Parathyroid adenoma (tissue), 2 donors: ENCODE measurements around the gene ACOT7.

Experiments
- H2AFZ ChIP-seq: fragments of 300-600 bp; sonication (generic); one replicate; pipeline ENCODE4 v1.7.0; 2017; ENCODE audit warnings: antibody characterized with exemption, mild to moderate bottlenecking
- H3K27ac ChIP-seq: fragments of 300-600 bp; sonication (generic); one replicate; pipeline ENCODE4 v1.7.0; 2017
- H3K27me3 ChIP-seq: fragments of 300-600 bp; sonication (generic); one replicate; pipeline ENCODE4 v1.7.0; 2017; ENCODE audit warnings: low read length; ENCODE audit not compliant: control insufficient read depth, insufficient read depth
- H3K36me3 ChIP-seq: fragments of 300-600 bp; sonication (generic); one replicate; pipeline ENCODE4 v1.7.0; 2017; ENCODE audit warnings: low read length; ENCODE audit not compliant: control insufficient read depth, insufficient read depth
- H3K4me1 ChIP-seq: fragments of 300-600 bp; sonication (generic); one replicate; pipeline ENCODE4 v1.7.0; 2017; ENCODE audit warnings: control low read depth
- H3K4me2 ChIP-seq: fragments of 300-600 bp; sonication (generic); one replicate; pipeline ENCODE4 v1.7.0; 2017; ENCODE audit warnings: low read length
- H3K4me3 ChIP-seq: fragments of 300-600 bp; sonication (generic); one replicate; pipeline ENCODE4 v1.7.0; 2017; ENCODE audit warnings: low read depth, low read length
- H3K79me2 ChIP-seq: fragments of 300-600 bp; sonication (generic); one replicate; pipeline ENCODE4 v1.7.0; 2017; ENCODE audit warnings: control low read depth
- H3K9ac ChIP-seq: fragments of 300-600 bp; sonication (generic); one replicate; pipeline ENCODE4 v1.7.0; 2017; ENCODE audit warnings: mild to moderate bottlenecking
- H3K9me3 ChIP-seq: fragments of 300-600 bp; sonication (generic); one replicate; pipeline ENCODE4 v1.7.0; 2017; ENCODE audit warnings: low read length; ENCODE audit not compliant: control insufficient read depth
- CTCF ChIP-seq: fragments of 300-600 bp; sonication (generic); IDR thresholded peaks from one replicate; pipeline ENCODE4 v1.7.0; 2017; ENCODE audit warnings: antibody characterized with exemption, mild to moderate bottlenecking
- donor health status: primary hyperparathyroidism.

The ACOT7 gene

GRCh38 chr1:6359216-6360116 lies 34.1 kb downstream of the ACOT7 start:
- TF ChIP-seq CTCF, result no peak
- Histone ChIP-seq H3K9ac (no peak overlapping the region), H3K4me3 (no peak overlapping the region)

GRCh38 chr1:6358757-6359201 lies 34.8 kb downstream of the ACOT7 start:
- TF ChIP-seq CTCF, result no peak
- Histone ChIP-seq H3K9me3 (no peaks in the 10 kb centered on the region), H3K79me2 (no peaks in the 10 kb centered on the region), H3K4me1 (peaks cover 27% of the 10 kb centered on the region), H2AFZ (peak overlapping the region; percentile 52), H3K27me3 (no peaks in the 10 kb centered on the region), H3K27ac (peak overlapping the region; percentile 59), H3K36me3 (no peaks in the 10 kb centered on the region), H3K9ac (no peak overlapping the region), H3K4me3 (no peak overlapping the region), H3K4me2 (no peak overlapping the region)

More at GRCh38 chr1:6359216-6360116, 34.1 kb downstream of the ACOT7 start:
- no peaks in the 10 kb centered on the region for H3K79me2 ChIP-seq
- H3K4me1 ChIP-seq, result peaks cover 23% of the 10 kb centered on the region
- H3K4me2 ChIP-seq, result peak overlapping the region; percentile 7
- H3K9me3 ChIP-seq, result no peaks in the 10 kb centered on the region
- no peaks in the 10 kb centered on the region for H3K27me3 ChIP-seq
- no peaks in the 10 kb centered on the region for H3K36me3 ChIP-seq
- peak overlapping the region; percentile 52 for H2AFZ ChIP-seq
- peak overlapping the region; percentile 59 for H3K27ac ChIP-seq

GRCh38 chr1:6358144-6358624 lies 35.4 kb downstream of the ACOT7 start:
- peak overlapping the region; percentile 52 for H2AFZ ChIP-seq
- no peak overlapping the region for H3K9ac ChIP-seq
- peak overlapping the region; percentile 59 for H3K27ac ChIP-seq
- H3K9me3 ChIP-seq, result no peaks in the 10 kb centered on the region
- TF ChIP-seq CTCF, result no peak
- H3K27me3 ChIP-seq, result no peaks in the 10 kb centered on the region
- H3K79me2 ChIP-seq, result no peaks in the 10 kb centered on the region
- no peak overlapping the region for H3K4me2 ChIP-seq
- no peaks in the 10 kb centered on the region for H3K36me3 ChIP-seq
- H3K4me1 ChIP-seq, result peaks cover 27% of the 10 kb centered on the region
- no peak overlapping the region for H3K4me3 ChIP-seq

GRCh38 chr1:6357243-6357936 lies 36.2 kb downstream of the ACOT7 start:
- H3K79me2 ChIP-seq, result no peaks in the 10 kb centered on the region
- H3K4me3 ChIP-seq, result no peak overlapping the region
- H3K27ac ChIP-seq, result no peak overlapping the region
- no peak for TF ChIP-seq CTCF
- H3K27me3 ChIP-seq, result no peaks in the 10 kb centered on the region
- no peaks in the 10 kb centered on the region for H3K9me3 ChIP-seq
- H3K4me2 ChIP-seq, result no peak overlapping the region
- H3K36me3 ChIP-seq, result no peaks in the 10 kb centered on the region
- H3K9ac ChIP-seq, result no peak overlapping the region
- H2AFZ ChIP-seq, result no peak overlapping the region
- peaks cover 27% of the 10 kb centered on the region for H3K4me1 ChIP-seq
